GM21360 (cell line): ENCODE data around the gene AKT3.
"Not testable (repeated sequence)": the region's sequence is repeated elsewhere in the genome, so short reads cannot be mapped to it uniquely, and the experiment has no call there.

Experiments
- ATAC-seq: cut with Tn5 transposase; IDR thresholded peaks from one replicate; pipeline ENCODE4 v1.9.1; 2021; ENCODE audit warnings: mild to moderate bottlenecking, moderate library complexity; ENCODE audit not compliant: unreplicated experiment

The AKT3 gene

GRCh38 chr1:243790404-243790803, 59.6 kb downstream of the AKT3 start:
- no peak for ATAC-seq

GRCh38 chr1:243786531-243786930, 63.5 kb downstream of the AKT3 start:
- ATAC-seq = no peak

- ATAC-seq = no peak
These were observed 65.5 kb downstream of the AKT3 start for GRCh38 chr1:243784506-243784905.

- ATAC-seq = no peak
These were observed 66.3 kb downstream of the AKT3 start for GRCh38 chr1:243783714-243784113.

GRCh38 chr1:243772361-243773050, 77.5 kb downstream of the AKT3 start:
- not testable (repeated sequence) for ATAC-seq

- no peak for ATAC-seq
These were observed 79.2 kb downstream of the AKT3 start for GRCh38 chr1:243770860-243771259.

GRCh38 chr1:243765676-243766075, 84.4 kb downstream of the AKT3 start:
- no peak for ATAC-seq

- no peak for ATAC-seq
These were observed 86.2 kb downstream of the AKT3 start for GRCh38 chr1:243763806-243764205.

- no peak for ATAC-seq
These were observed 91.4 kb downstream of the AKT3 start for GRCh38 chr1:243758647-243759046.

GRCh38 chr1:243756529-243756928, 93.5 kb downstream of the AKT3 start:
- no peak for ATAC-seq

GRCh38 chr1:243754348-243754747, 95.7 kb downstream of the AKT3 start:
- ATAC-seq = no peak

GRCh38 chr1:243751506-243751905, 98.5 kb downstream of the AKT3 start:
- no peak for ATAC-seq

GRCh38 chr1:243748706-243749283, 101.2 kb downstream of the AKT3 start:
- ATAC-seq = peak; percentile 99

GRCh38 chr1:243748227-243748626, 101.8 kb downstream of the AKT3 start:
- no peak for ATAC-seq

- no peak for ATAC-seq
These were observed 103.3 kb downstream of the AKT3 start for GRCh38 chr1:243746751-243747150.

- ATAC-seq = no peak
These were observed 104.7 kb downstream of the AKT3 start for GRCh38 chr1:243745356-243745755.

- no peak for ATAC-seq
These were observed 107.2 kb downstream of the AKT3 start for GRCh38 chr1:243742819-243743218.

- no peak for ATAC-seq
These were observed 109.6 kb downstream of the AKT3 start for GRCh38 chr1:243740255-243740999.

GRCh38 chr1:243739335-243740003, 110.6 kb downstream of the AKT3 start:
- ATAC-seq = no peak

GRCh38 chr1:243738020-243738419, 112.0 kb downstream of the AKT3 start:
- no peak for ATAC-seq

- ATAC-seq = no peak
These were observed 114.6 kb downstream of the AKT3 start for GRCh38 chr1:243735457-243735856.

- no peak for ATAC-seq
These were observed 115.7 kb downstream of the AKT3 start for GRCh38 chr1:243734308-243734695.
